Measurements from ENCODE around the gene HES2.
A peak's percentile ranks its signal among the peaks of the same experiment; 100 is the strongest.
"Not testable (repeated sequence)": the region's sequence is repeated elsewhere in the genome, so short reads cannot be mapped to it uniquely, and the experiment has no call there.

Gene HES2

GRCh38 chr1:6441586-6441985, 21.9 kb upstream of the HES2 start:
- no peak overlapping the region for H3K4me3 ChIP-seq (replicated peaks; ENCODE audit: insufficient read depth, low read length)
- DNase-seq (ENCODE audit: low read depth in 1 of 2, low spot score in 1 of 2): no peak

GRCh38 chr1:6440198-6441126, 20.7 kb upstream of the HES2 start:
- Histone ChIP-seq H3K27ac (replicated peaks) (no peak overlapping the region), H3K27me3 (ENCODE audit: insufficient read depth, poor library complexity, severe bottlenecking) (peaks cover 10% of the 10 kb centered on the region), H3K4me3 (replicated peaks; ENCODE audit: insufficient read depth, low read length) (no peak overlapping the region)
- DNase-seq (ENCODE audit: low read depth in 1 of 2, low spot score in 1 of 2): no peak
- TF ChIP-seq CTCF (IDR thresholded peaks at IDR 0.05; ENCODE audit: insufficient read depth, low read length) (no peak), SPI1 (IDR thresholded peaks at IDR 0.05; ENCODE audit: borderline replicate concordance, low read depth) (no peak), GABPA (IDR thresholded peaks at IDR 0.05; ENCODE audit: low read depth) (no peak)

More at GRCh38 chr1:6441586-6441985, 21.9 kb upstream of the HES2 start:
- no peak for TF ChIP-seq SPI1 (IDR thresholded peaks at IDR 0.05; ENCODE audit: borderline replicate concordance, low read depth)
- no peak for TF ChIP-seq REST (IDR thresholded peaks at IDR 0.05; ENCODE audit: insufficient replicate concordance, low read depth)
- no peak for TF ChIP-seq POLR2AphosphoS5 (IDR thresholded peaks at IDR 0.05; ENCODE audit: low read depth)
- TF ChIP-seq GABPA (IDR thresholded peaks at IDR 0.05; ENCODE audit: low read depth): no peak
- TF ChIP-seq CTCF (IDR thresholded peaks at IDR 0.05; ENCODE audit: insufficient read depth, low read length): no peak
- no peak overlapping the region for H3K27ac ChIP-seq (replicated peaks)
- peaks cover 14% of the 10 kb centered on the region for H3K27me3 ChIP-seq (ENCODE audit: insufficient read depth, poor library complexity, severe bottlenecking)

GRCh38 chr1:6438047-6438525, 18.4 kb upstream of the HES2 start:
- H3K27me3 ChIP-seq (ENCODE audit: insufficient read depth, poor library complexity, severe bottlenecking): peaks cover 10% of the 10 kb centered on the region
- no peak overlapping the region for H3K4me3 ChIP-seq (replicated peaks; ENCODE audit: insufficient read depth, low read length)
- peak; percentile 94 for TF ChIP-seq CTCF (IDR thresholded peaks at IDR 0.05; ENCODE audit: insufficient read depth, low read length)
- TF ChIP-seq GABPA (IDR thresholded peaks at IDR 0.05; ENCODE audit: low read depth): no peak
- no peak for TF ChIP-seq SPI1 (IDR thresholded peaks at IDR 0.05; ENCODE audit: borderline replicate concordance, low read depth)
- TF ChIP-seq POLR2AphosphoS5 (IDR thresholded peaks at IDR 0.05; ENCODE audit: low read depth): no peak
- no peak for TF ChIP-seq REST (IDR thresholded peaks at IDR 0.05; ENCODE audit: insufficient replicate concordance, low read depth)
- DNase-seq (ENCODE audit: low read depth in 1 of 2, low spot score in 1 of 2): peak in 1 of 2 experiments; percentile 54
- H3K27ac ChIP-seq (replicated peaks): no peak overlapping the region

- not testable (repeated sequence) for DNase-seq (ENCODE audit: low read depth in 1 of 2, low spot score in 1 of 2); H3K27ac ChIP-seq (replicated peaks); H3K27me3 ChIP-seq (ENCODE audit: insufficient read depth, poor library complexity, severe bottlenecking); H3K4me3 ChIP-seq (replicated peaks; ENCODE audit: insufficient read depth, low read length)
Observed at GRCh38 chr1:6437012-6437700, 17.4 kb upstream of the HES2 start.

- not testable (repeated sequence) for DNase-seq (ENCODE audit: low read depth in 1 of 2, low spot score in 1 of 2); H3K4me3 ChIP-seq (replicated peaks; ENCODE audit: insufficient read depth, low read length); H3K27ac ChIP-seq (replicated peaks); H3K27me3 ChIP-seq (ENCODE audit: insufficient read depth, poor library complexity, severe bottlenecking)
Observed at GRCh38 chr1:6436277-6436676, 16.6 kb upstream of the HES2 start.
